Sigmoid colon (tissue), 4 donors: Measurements from ENCODE around the gene SLC10A1.

Experiments
- CTCF ChIP-seq, 4 experiments: fragments of 450-650 bp in 3 of 4; fragments of 200-600 bp in 1 of 4; IDR thresholded peaks; one replicate each; pipeline ENCODE4 v1.5.1; 2016 to 2019; ENCODE audit warnings: antibody characterized with exemption in 4 of 4, mild to moderate bottlenecking in 3 of 4, moderate library complexity in 2 of 4
- POLR2AphosphoS5 ChIP-seq, 4 donors: sonication (generic); formaldehyde crosslinking; IDR thresholded peaks; one replicate each; pipeline ENCODE4 v1.6.1; 2017; ENCODE audit warnings: antibody characterized with exemption in 4 of 4

- TF ChIP-seq CTCF (IDR thresholded peaks at IDR 0.05) (no peak), POLR2AphosphoS5 (IDR thresholded peaks at IDR 0.05) (no peak)
Observed at GRCh38 chr14:69841656-69842055, 44.6 kb upstream of the SLC10A1 start.
